Dedifferentiated amniotic fluid mesenchymal stem cell (primary cell): ENCODE results near the gene IKBKE.
"Not testable (repeated sequence)": the region's sequence is repeated elsewhere in the genome, so short reads cannot be mapped to it uniquely, and the experiment has no call there.

Source experiments
- DNase-seq: peaks from one replicate; pipeline ENCODE4 v3.0.0-alpha.2; 2016; ENCODE audit errors: extremely low spot score

IKBKE gene

DNA sequence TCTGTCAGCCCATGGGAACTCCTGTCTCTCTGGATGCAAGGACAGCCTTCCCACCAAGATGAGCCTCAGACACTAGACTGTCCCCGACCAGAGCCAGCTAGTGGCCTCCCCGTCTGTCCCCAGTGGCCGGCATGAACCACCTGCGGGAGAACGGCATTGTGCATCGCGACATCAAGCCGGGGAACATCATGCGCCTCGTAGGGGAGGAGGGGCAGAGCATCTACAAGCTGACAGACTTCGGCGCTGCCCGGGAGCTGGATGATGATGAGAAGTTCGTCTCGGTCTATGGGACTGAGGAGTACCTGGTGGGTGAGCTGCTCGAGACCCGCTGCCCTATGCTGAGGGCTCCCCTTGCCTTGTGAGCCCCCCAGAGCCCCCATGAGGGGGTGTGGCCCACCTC, 5.8 kb downstream of the IKBKE start:
- DNase-seq = no peak

GRCh38 chr1:206476591-206476990, 6.3 kb downstream of the IKBKE start:
- no peak for DNase-seq

DNA sequence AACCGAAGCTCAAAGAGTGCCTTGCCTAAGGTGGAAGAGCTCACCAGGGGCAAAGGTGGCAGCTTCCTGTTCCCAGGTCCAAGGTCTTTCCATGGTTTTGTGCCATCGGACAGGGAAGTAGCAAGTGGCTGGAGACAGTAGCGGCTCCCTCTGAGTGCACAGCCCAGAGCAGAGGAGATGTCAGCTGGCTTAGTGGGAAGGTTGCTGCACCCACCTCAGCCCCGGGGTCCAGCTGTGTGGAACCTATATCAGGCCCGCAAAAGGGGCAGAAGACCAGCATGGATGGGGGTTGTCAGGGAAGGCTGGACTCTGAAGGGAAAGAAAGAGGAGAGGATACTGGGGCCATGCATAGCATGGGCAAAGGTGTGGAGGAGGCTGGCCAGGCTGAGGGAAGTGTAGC, 6.8 kb downstream of the IKBKE start:
- DNase-seq = no peak

- no peak for DNase-seq
Observed at GRCh38 chr1:206477581-206478380, 7.5 kb downstream of the IKBKE start.

DNA sequence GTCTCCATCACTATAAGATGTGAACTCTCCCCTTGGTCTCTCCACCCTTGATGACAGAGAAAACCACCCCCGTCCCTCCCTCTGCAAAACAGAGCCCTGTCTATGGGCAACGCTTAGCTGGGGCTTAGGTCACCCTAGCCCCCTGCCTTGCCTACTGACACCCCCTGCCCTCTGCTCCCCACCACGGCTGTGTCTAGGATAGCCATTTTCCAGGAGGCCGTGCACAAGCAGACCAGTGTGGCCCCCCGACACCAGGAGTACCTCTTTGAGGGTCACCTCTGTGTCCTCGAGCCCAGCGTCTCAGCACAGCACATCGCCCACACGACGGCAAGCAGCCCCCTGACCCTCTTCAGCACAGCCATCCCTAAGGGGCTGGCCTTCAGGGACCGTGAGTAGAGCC, 8.5 kb downstream of the IKBKE start:
- no peak for DNase-seq

- peak; percentile 82 for DNase-seq
Observed at GRCh38 chr1:206479183-206480125, 9.2 kb downstream of the IKBKE start.

- no peak for DNase-seq
Observed at GRCh38 chr1:206480211-206480610, 9.9 kb downstream of the IKBKE start.

GRCh38 chr1:206482611-206483010, 12.3 kb downstream of the IKBKE start:
- no peak for DNase-seq

- DNase-seq = not testable (repeated sequence)
Observed at GRCh38 chr1:206483864-206484263, 13.6 kb downstream of the IKBKE start.

GRCh38 chr1:206484901-206485300, 14.6 kb downstream of the IKBKE start:
- no peak for DNase-seq

- no peak for DNase-seq
Observed at GRCh38 chr1:206486995-206487788, 16.9 kb downstream of the IKBKE start.

DNA sequence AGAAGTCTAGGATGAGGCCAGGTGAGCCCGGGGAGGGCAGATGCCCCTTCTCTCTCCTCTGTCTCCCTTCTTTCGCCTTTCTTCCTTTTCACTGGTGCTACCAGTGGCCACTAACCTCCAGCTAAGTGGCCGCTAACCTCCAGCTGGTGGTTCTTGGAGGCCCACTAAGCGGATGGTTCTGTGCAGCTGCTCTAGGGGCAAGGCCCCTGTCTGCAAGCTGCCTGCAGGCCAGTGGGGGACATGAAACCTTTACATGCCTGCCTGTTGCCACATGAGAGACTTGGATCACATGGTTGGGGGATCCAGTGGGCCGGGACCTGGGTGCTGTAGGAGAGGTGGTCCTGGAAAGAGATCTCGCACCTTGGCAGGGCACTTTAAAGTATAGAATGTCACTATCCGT, 17.7 kb downstream of the IKBKE start:
- no peak for DNase-seq

- DNase-seq = no peak
Observed at GRCh38 chr1:206488466-206488865, 18.2 kb downstream of the IKBKE start.

- DNase-seq = peak; percentile 53
Observed at GRCh38 chr1:206489980-206490770, 19.9 kb downstream of the IKBKE start.

GRCh38 chr1:206490771-206491405, 20.6 kb downstream of the IKBKE start:
- no peak for DNase-seq

- DNase-seq = no peak
Observed at GRCh38 chr1:206491616-206492015, 21.3 kb downstream of the IKBKE start.

GRCh38 chr1:206492589-206492988, 22.3 kb downstream of the IKBKE start:
- no peak for DNase-seq

- DNase-seq = no peak
Observed at GRCh38 chr1:206493279-206493678, 23.0 kb downstream of the IKBKE start.

DNA sequence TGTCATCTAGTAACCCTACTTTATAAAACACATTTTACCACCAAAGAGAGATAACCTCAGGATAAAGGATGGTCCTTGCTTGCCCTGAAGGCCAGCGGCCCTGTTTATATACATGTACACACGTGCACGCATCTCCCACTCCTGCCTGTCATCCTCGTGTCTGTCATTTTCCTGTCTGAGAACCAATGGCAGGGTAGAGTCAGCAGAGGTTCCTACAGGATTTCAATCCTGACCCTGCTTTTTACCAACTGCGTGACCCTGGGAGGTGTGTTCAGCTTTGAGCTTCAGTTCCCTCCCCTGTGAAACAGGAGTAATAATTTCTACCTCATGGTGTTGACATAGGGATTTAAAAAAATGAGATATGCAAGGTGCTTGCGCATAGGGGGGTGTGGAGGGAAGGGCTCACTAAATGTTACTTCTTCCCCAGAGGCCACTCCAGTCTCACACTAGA, 24.8 kb downstream of the IKBKE start:
- no peak for DNase-seq

- no peak for DNase-seq
Observed at GRCh38 chr1:206495493-206496046, 25.3 kb downstream of the IKBKE start.
